CD4-positive, CD25-positive, alpha-beta regulatory T cell (primary cell): Measurements from ENCODE around the gene LMNA. TPM values are rescaled to one million over a fixed set of nuclear protein-coding genes. Genes with fewer than 3 reads are reported as not detected.

ENCODE experiments used
- ATAC-seq, 2 donors: fragments of 150-1000 bp; cut with Tn5 transposase; one replicate each; pipeline ENCODE4 v1.10.0; 2021; ENCODE audit warnings: low read depth in 2 of 2, moderate number of reproducible peaks in 2 of 2, moderate library complexity in 1 of 2
- DNase-seq, 3 donors: peaks; one replicate each; pipeline versions ENCODE4 v3.0.0 to v3.0.0-alpha.2; 2012 to 2022; ENCODE audit warnings: mixed read lengths in 1 of 3
- H3K27ac ChIP-seq: one replicate; pipeline ENCODE4 v1.7.0; 2013; ENCODE audit warnings: mild to moderate bottlenecking, low read length; ENCODE audit not compliant: insufficient read depth, poor library complexity, severe bottlenecking
- H3K27me3 ChIP-seq: one replicate; pipeline ENCODE4 v1.7.0; 2013; ENCODE audit warnings: low read length; ENCODE audit not compliant: control insufficient read depth, insufficient read depth
- H3K36me3 ChIP-seq: one replicate; pipeline ENCODE4 v1.7.0; 2013; ENCODE audit warnings: mild to moderate bottlenecking, low read length, moderate library complexity; ENCODE audit not compliant: control insufficient read depth, insufficient read depth
- H3K4me1 ChIP-seq: 2 replicates; pipeline ENCODE4 v1.7.0; 2013; ENCODE audit warnings: mild to moderate bottlenecking, low read length; ENCODE audit not compliant: insufficient read depth, control insufficient read depth, poor library complexity, severe bottlenecking
- H3K4me3 ChIP-seq: one replicate; pipeline ENCODE4 v1.7.0; 2013; ENCODE audit warnings: low read depth, mild to moderate bottlenecking, low read length, moderate library complexity
- H3K9me3 ChIP-seq, 2 experiments: 1 replicate in 1 of 2; 2 replicates in 1 of 2; pipeline ENCODE4 v1.7.0; 2013; ENCODE audit warnings: low read length in 2 of 2, mild to moderate bottlenecking in 1 of 2, moderate library complexity in 1 of 2; ENCODE audit not compliant: control insufficient read depth in 2 of 2
- H3K27ac Mint-ChIP-seq, 3 donors: one replicate each; pipeline ENCODE4 v1.8.0; 2020 to 2022; ENCODE audit warnings: mild to moderate bottlenecking in 3 of 3, mixed read lengths in 3 of 3, moderate library complexity in 2 of 3
- H3K27me3 Mint-ChIP-seq: one replicate; pipeline ENCODE4 v1.8.0; 2022; ENCODE audit warnings: mild to moderate bottlenecking, mixed read lengths
- H3K36me3 Mint-ChIP-seq: one replicate; pipeline ENCODE4 v1.8.0; 2020; ENCODE audit warnings: mixed read lengths
- H3K4me1 Mint-ChIP-seq, 4 donors: one replicate each; pipeline ENCODE4 v1.8.0; 2020 to 2022; ENCODE audit warnings: mixed read lengths in 4 of 4, mild to moderate bottlenecking in 1 of 4
- H3K4me3 Mint-ChIP-seq, 4 donors: one replicate each; pipeline ENCODE4 v1.8.0; 2020 to 2022; ENCODE audit warnings: mild to moderate bottlenecking in 4 of 4, mixed read lengths in 4 of 4, moderate library complexity in 3 of 4
- H3K9me3 Mint-ChIP-seq, 7 donors: one replicate each; pipeline ENCODE4 v1.8.0; 2020 to 2022; ENCODE audit warnings: mixed read lengths in 7 of 7, mild to moderate bottlenecking in 3 of 7, moderate library complexity in 2 of 7
- polyA plus RNA-seq, 4 donors: library from polyadenylated mRNA; unstranded; fragments of 300-500 nt; fragmentation: Illumina TruSeq; gene quantifications; one replicate each; pipeline ENCODE4 v1.2.3, GENCODE V29; 2021
- total RNA-seq: library from RNA; stranded (reverse); gene quantifications from one replicate; pipeline ENCODE4 v1.2.3, GENCODE V29; 2022

The LMNA gene
- total and polyA plus RNA-seq, 5 donors from 2014 or later: 54.1 to 1,807 (median 95.6) TPM

DNA sequence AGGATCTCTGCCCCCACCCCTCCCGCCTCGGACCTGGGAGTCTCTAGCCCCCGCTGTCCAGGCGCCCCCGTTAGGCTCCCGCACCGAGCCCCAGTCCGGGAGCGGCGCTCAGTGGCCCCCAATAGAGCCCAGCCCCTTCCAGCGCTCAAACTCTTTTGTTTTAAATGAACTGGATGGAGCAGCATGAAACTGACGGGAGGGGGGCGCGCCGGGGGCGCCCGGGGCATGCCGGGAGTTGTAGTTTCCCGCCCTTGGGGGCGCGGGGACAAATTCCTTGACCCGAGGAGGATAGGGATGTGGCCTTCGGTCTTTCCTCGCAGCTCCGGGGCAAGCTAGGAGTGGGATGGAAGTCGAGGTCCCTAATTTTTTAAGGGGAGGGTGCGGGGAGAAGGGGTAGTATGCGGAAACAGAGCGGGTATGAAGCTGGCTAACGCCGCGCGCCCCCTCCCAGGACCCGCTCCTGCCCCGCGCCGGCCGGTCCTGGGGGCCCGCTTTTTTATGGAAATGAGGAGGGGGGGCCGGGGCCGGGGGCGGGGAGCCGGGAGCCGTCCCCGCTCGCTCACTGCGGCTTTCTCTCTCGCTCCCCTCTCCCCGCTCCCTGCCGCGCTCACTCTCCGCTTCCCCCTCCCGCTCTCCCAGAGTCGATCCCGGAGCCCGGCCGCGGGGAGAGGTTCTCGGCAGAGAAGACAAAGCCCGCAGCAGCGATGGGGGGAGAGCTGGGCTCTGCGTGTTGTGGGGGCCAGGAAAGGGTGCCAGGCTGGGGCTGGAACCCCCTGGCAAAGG lies 32.0 kb upstream of the LMNA start, which contains the start of gene MEX3A:
Gene MEX3A, minus strand, starts transcription at position 157 of the 783 bp plus-strand sequence. CDS start 467 bp downstream, outside the sequence.
- H3K4me1 ChIP-seq: peaks cover 17% of the 10 kb centered on the region
- peaks cover 16% of the 10 kb centered on the region for H3K27me3 ChIP-seq
- Mint-ChIP-seq H3K36me3 (no peaks in the 10 kb centered on the region), H3K4me3 (peak within 1 kb of the TSS; percentile 82 to 90 (median 86)), H3K4me1 (peaks cover 0 to 18% (median 1%) of the 10 kb centered on the region in 4 donors), H3K9me3 (peaks cover 0 to 3% (median 0%) of the 10 kb centered on the region in 7 donors), H3K27me3 (peaks cover 68% of the 10 kb centered on the region), H3K27ac (peak within 1 kb of the TSS in 1 of 3 donors; percentile 11)
- ATAC-seq (peak; percentile 69 to 72), DNase-seq (peak; percentile 55 to 56 (median 56))
- peak within 1 kb of the TSS; percentile 57 for H3K4me3 ChIP-seq
- no peak within 1 kb of the TSS for H3K27ac ChIP-seq
- H3K9me3 ChIP-seq: no peaks in the 10 kb centered on the region
- H3K36me3 ChIP-seq: no peaks in the 10 kb centered on the region

- Histone ChIP-seq H3K27ac (no peak overlapping the region), H3K4me1 (peaks cover 17% of the 10 kb centered on the region), H3K36me3 (no peaks in the 10 kb centered on the region), H3K27me3 (peaks cover 16% of the 10 kb centered on the region), H3K9me3 (no peaks in the 10 kb centered on the region), H3K4me3 (no peak overlapping the region)
- Mint-ChIP-seq H3K27ac (no peak overlapping the region), H3K4me1 (peaks cover 0 to 18% (median 1%) of the 10 kb centered on the region in 4 donors), H3K27me3 (peaks cover 65% of the 10 kb centered on the region), H3K9me3 (peaks cover 0 to 2% (median 0%) of the 10 kb centered on the region in 7 donors), H3K36me3 (no peaks in the 10 kb centered on the region), H3K4me3 (peak overlapping the region; percentile 71 to 87 (median 82))
- ATAC-seq (no peak), DNase-seq (no peak)
Measured at GRCh38 chr1:156083800-156084790, 30.4 kb upstream of the LMNA start.

GRCh38 chr1:156086256-156086662 lies 28.3 kb upstream of the LMNA start:
- ATAC-seq (no peak), DNase-seq (no peak)
- H3K4me1 Mint-ChIP-seq: peaks cover 0 to 18% (median 3%) of the 10 kb centered on the region in 4 donors
- peak overlapping the region in 1 of 4 donors; percentile 47 for H3K4me3 Mint-ChIP-seq
- Histone ChIP-seq H3K27me3 (peaks cover 16% of the 10 kb centered on the region), H3K36me3 (no peaks in the 10 kb centered on the region), H3K4me1 (peaks cover 17% of the 10 kb centered on the region), H3K9me3 (no peaks in the 10 kb centered on the region), H3K27ac (no peak overlapping the region), H3K4me3 (no peak overlapping the region)
- peaks cover 0 to 2% (median 0%) of the 10 kb centered on the region in 7 donors for H3K9me3 Mint-ChIP-seq
- H3K27ac Mint-ChIP-seq: no peak overlapping the region
- H3K36me3 Mint-ChIP-seq: no peaks in the 10 kb centered on the region
- H3K27me3 Mint-ChIP-seq: peaks cover 59% of the 10 kb centered on the region

- H3K36me3 Mint-ChIP-seq: no peaks in the 10 kb centered on the region
- Histone ChIP-seq H3K27ac (no peak overlapping the region), H3K4me3 (no peak overlapping the region), H3K9me3 (no peaks in the 10 kb centered on the region), H3K4me1 (no peaks in the 10 kb centered on the region), H3K36me3 (no peaks in the 10 kb centered on the region), H3K27me3 (peaks cover 3% of the 10 kb centered on the region)
- H3K27me3 Mint-ChIP-seq: peaks cover 33% of the 10 kb centered on the region
- H3K27ac Mint-ChIP-seq: no peak overlapping the region
- H3K4me1 Mint-ChIP-seq: peaks cover 0 to 5% (median 2%) of the 10 kb centered on the region in 4 donors
- H3K9me3 Mint-ChIP-seq: peaks cover 0 to 2% (median 0%) of the 10 kb centered on the region in 7 donors
- no peak for ATAC-seq
- DNase-seq: no peak
- H3K4me3 Mint-ChIP-seq: no peak overlapping the region
Measured at GRCh38 chr1:156089704-156090103, 24.8 kb upstream of the LMNA start.

GRCh38 chr1:156090138-156090839 lies 24.2 kb upstream of the LMNA start:
- Mint-ChIP-seq H3K4me1 (peaks cover 0 to 6% (median 2%) of the 10 kb centered on the region in 4 donors), H3K27me3 (peaks cover 29% of the 10 kb centered on the region), H3K36me3 (no peaks in the 10 kb centered on the region), H3K4me3 (peak overlapping the region in 2 of 4 donors; percentile 20 to 23), H3K9me3 (peaks cover 0 to 2% (median 0%) of the 10 kb centered on the region in 7 donors), H3K27ac (peak overlapping the region in 1 of 3 donors; percentile 68)
- Histone ChIP-seq H3K36me3 (no peaks in the 10 kb centered on the region), H3K4me1 (no peaks in the 10 kb centered on the region), H3K4me3 (no peak overlapping the region), H3K9me3 (no peaks in the 10 kb centered on the region), H3K27ac (no peak overlapping the region), H3K27me3 (peaks cover 2% of the 10 kb centered on the region)
- peak in 1 of 2 donors; percentile 32 for ATAC-seq
- DNase-seq: no peak

GRCh38 chr1:156090840-156091188 lies 23.7 kb upstream of the LMNA start:
- peak; percentile 79 to 89 (median 82) for DNase-seq
- H3K36me3 ChIP-seq: no peaks in the 10 kb centered on the region
- no peak overlapping the region for H3K4me3 ChIP-seq
- H3K27me3 ChIP-seq: no peaks in the 10 kb centered on the region
- H3K27ac ChIP-seq: no peak overlapping the region
- Mint-ChIP-seq H3K36me3 (no peaks in the 10 kb centered on the region), H3K4me1 (peaks cover 0 to 10% (median 2%) of the 10 kb centered on the region in 4 donors), H3K4me3 (peak overlapping the region in 2 of 4 donors; percentile 20 to 23), H3K27me3 (peaks cover 24% of the 10 kb centered on the region), H3K27ac (peak overlapping the region in 1 of 3 donors; percentile 68), H3K9me3 (peaks cover 0 to 2% (median 0%) of the 10 kb centered on the region in 7 donors)
- peak; percentile 90 to 93 for ATAC-seq
- H3K9me3 ChIP-seq: no peaks in the 10 kb centered on the region
- H3K4me1 ChIP-seq: peaks cover under 1% of the 10 kb centered on the region

GRCh38 chr1:156091610-156092009 lies 22.9 kb upstream of the LMNA start:
- peaks cover 8% of the 10 kb centered on the region for H3K4me1 ChIP-seq
- Mint-ChIP-seq H3K27me3 (peaks cover 19% of the 10 kb centered on the region), H3K4me3 (peak overlapping the region in 1 of 4 donors; percentile 27), H3K27ac (no peak overlapping the region), H3K36me3 (no peaks in the 10 kb centered on the region), H3K4me1 (peaks cover 5 to 18% (median 9%) of the 10 kb centered on the region in 4 donors), H3K9me3 (peaks cover 0 to 1% (median 0%) of the 10 kb centered on the region in 7 donors)
- no peaks in the 10 kb centered on the region for H3K36me3 ChIP-seq
- no peaks in the 10 kb centered on the region for H3K9me3 ChIP-seq
- DNase-seq (no peak), ATAC-seq (no peak)
- H3K27me3 ChIP-seq: no peaks in the 10 kb centered on the region
- no peak overlapping the region for H3K4me3 ChIP-seq
- no peak overlapping the region for H3K27ac ChIP-seq
